GM21723 (cell line): Measurements from ENCODE around the gene PC.

ENCODE experiments used
- ATAC-seq: cut with Tn5 transposase; IDR thresholded peaks from one replicate; pipeline ENCODE4 v1.9.1; 2021; ENCODE audit warnings: mild to moderate bottlenecking, moderate library complexity; ENCODE audit not compliant: unreplicated experiment

Gene PC

DNA sequence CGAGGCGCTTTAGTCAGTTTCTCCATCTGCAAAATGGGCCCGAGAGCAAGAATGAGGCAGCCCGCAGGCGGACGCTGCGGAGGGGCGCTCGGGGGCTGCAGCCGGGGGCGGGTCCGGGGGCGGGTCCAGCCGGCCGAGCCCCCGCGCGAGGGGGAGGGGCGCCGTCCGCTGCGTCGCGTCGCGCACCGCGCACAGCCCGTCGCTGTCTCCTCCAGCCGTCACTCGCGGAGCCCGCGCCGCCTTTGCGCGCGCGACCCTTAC is 282 bp downstream of the PC start:
- ATAC-seq = no peak

DNA sequence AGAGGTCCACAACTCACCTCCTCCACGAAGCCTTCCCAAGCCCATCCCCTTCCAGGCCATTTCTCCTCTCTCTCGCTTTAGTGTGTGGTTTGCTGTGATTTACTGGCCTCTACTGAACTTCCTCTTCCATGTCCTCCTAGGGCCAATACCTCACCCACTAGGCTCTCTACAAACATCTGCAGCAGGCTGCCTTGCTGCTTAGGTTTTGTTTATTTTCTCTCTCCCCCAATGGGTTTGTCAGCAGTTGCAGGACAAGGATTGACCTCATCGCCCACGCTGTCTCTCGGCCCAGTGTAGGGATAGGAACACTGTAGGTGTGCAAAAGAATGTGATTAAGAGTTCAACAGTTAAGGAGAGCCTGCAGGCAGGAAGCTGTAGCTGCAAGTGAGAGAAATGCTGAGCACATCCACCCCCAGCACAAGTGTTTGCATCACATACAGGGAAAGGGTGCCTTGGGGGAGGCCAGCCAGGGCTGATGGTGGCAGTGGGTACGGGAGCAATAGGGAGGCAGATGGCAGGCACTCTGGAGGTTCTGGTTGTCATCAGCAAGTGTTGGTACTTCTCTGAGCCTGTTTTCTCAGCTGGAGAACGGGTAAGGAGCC is 1.4 kb downstream of the PC start:
- no peak for ATAC-seq

DNA sequence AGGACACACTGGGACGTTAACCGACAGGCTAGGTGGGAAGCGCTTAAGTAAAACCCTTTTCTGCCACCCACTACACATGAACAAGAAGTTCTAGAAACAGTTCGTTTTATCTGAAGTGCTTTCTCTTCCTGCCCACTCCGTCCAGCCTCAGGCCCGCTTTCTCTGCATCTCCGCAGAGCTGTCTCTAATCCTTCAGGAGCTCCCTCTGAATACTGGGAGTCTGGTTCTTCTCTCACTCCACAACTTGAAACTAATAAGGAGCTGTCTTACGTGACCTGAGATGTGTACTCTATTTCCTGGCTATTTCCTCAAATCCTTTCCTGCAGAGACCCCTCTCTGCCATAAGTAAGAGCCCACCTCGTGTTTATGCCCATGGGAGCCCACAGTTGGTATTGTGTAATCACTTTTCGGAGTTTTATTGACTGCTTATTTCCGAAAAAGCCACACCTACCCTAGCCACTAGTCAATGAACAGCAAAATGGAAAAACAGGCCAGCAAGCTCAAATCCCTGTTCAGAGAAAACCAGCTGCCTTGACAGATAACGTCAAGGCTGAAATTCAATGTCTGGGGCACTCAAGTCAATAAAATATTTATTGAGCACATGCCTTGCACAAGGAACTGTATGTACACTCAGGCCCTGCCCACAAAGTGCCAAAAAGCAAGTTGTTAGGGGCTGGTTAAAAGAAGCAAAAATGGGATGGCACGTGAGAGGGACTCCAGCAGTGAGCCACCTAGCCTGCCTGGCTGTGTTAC is 4.9 kb downstream of the PC start:
- no peak for ATAC-seq

DNA sequence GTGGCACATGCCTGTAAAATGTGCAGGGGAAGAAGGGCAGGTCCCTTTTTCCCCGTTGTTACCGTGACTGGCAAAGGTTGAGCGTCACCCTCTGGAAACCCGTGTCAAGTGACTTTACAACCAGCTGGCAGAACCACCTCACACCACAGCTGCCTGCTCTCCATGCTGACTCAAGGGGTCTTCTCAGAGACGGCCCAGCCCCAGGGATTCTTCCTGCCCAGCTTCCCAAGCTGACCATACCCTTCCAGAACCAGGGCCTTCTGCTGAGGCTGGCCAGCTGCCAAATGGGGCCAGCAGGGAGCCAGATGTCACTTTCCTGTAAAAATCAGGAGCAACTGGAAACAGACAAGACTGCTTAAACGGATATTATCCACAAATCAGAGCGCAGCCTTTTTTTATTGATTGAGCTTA is 6.3 kb downstream of the PC start:
- no peak for ATAC-seq

DNA sequence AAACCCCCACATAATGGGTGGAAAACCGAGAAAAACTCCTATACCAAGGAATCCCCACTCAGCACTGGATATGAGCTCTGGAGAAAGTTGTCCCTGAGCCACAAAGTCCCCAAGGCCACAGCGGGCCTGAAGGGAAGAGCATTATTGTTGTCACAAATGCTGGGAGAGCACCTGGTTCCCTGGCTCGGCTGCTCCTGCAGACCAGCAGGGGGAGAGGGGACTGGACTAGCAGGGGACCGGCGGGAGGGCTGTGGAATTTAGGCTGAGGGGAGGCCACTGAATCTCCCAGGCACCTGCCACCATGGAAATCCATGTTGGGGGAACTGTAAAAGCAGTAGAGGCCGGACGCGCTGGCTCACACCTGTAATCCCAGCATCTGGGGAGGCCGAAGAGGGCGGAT is 7.0 kb downstream of the PC start:
- ATAC-seq = no peak

DNA sequence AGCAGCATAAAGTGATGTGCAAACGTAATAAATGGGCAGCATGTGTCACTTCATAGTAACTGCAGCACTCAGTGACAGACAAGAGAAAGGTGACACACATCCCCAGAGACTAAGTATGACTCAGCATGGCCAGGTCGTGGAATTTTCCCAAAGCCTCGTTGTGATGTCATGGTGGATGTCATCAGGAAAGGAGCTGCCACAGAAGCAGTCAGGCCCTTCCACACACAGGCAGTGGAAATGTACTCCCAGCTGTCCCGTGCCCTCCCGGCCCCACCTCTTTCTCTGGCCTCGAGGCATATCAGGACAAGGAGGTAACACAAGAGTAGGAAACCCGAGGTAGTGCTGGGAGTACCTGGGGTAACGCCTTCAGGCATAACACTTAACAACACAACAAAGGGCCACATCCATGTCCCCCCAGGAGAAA is 8.1 kb downstream of the PC start:
- no peak for ATAC-seq

DNA sequence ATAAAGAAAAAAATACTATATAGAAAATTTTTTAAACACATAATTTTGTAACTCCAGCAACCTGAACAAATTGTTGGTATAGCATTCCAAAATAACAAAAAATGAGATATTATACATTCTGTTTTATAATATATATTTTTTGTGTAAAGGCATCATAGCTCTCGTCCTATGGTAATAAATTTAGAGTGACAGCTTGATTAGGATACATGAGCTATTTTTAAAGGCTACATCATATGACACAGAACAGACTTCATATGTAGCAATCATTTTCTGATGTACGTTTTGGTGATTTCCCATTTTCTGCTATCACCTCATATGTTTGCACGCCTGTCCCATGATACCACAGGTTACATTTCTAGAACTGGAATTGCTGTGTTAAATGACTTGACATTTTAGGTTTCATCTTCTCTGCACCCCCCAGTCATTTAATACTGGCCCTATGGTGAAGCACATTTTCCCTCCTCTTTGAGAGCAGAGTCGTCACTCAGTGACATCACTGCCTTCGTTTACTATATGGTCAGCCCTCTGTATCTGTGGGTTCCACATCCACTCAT is 19.5 kb downstream of the PC start:
- ATAC-seq = no peak

DNA sequence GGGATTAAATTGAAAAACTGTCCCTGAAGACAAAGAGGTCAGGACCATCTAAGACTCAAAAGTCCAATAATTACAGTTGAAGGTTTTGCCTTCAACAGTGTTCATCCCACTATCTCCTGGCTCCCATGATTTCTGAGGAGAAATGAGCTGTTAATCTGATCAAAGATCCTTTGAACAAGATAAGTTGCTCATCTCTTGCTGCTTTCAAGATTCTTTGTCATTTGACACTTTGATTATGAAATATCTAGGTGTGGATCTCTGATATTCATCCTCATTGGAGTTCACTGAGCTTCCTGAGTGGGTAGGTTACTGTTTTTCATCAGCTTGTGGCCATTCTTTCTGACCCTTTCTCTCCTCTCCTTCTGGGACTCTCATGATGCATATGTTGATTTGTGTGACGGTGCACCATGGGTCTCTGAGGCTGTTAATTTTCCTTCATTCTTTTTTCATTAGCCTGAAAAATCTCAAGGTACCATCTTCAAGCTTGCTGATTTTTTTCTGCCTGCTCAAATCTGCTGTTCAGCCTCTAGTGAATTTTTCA is 20.9 kb downstream of the PC start:
- no peak for ATAC-seq

DNA sequence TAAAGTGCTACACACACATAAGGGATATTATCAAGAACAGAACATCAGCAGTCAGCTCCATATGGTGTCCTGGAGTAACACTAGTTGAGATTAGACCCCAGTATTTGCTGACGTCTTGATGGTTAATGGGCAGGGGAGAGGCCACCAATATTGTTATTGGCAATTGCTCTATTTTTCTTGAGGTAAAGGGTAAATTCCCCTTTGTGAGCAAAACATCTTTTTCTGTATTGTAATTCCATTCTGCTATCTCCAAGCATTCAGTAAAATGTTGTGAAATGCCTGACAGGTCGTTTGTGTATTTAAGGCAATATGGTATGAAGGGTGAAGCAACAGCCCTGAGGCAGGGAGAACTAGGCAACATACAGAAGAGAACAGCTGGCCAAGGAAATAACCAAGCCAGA is 21.9 kb downstream of the PC start:
- no peak for ATAC-seq

DNA sequence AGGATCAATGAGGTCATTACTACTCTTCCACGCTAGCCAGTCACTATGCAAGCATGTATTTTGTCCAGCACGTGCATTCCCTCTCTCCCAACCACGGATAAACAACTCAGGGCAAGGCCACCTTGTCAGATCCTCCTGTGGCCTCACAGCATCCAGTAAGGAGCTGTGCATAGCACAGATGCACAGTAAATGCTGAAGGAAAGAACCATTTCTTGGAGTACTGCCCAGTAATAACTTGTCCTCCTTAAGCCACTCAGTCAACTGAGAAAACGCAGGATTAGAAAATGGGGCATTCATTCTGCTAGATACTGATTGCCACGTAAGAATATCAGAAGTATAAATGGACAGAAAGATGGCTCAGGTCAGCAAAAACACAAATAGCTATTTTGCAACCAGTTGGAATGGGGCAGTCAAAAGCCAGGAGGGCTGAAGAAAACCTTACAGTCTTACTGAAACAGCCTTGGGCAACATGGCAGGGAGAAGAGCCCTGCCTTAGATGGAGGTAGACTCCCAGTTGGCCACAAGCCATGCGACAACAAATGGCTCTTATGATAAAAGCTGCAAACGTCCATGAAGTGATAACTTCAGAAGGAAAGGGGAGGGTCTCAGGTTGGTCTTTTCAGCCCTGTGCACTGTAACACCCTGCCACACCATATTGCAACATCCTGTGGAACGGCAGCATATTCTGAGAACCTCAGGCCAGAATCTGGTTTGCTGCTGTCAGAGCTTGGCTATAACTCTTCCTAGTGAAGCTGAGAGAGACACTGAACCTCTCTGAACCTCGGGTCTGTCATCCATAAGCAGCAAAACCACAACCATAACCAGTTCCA is 23.0 kb downstream of the PC start:
- ATAC-seq = no peak

DNA sequence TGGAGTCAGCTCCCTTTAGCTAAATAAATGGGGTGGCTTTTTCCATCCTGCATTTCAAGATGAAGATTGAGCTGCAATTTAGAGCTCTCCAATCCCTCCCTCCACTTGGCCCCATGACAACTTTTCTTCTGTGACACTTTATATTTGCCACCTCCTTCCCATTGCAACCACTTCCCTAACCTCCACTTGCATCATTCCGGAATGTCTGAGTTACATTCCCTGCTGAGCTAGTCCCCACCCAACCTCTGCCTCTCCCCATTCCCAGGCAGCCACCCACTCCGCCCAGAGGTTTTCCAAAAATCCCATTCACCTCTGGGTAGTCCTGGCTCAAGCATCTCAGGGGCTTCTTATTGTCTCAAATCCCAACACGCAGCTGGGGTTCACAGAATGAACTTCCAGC is 24.7 kb downstream of the PC start:
- no peak for ATAC-seq

DNA sequence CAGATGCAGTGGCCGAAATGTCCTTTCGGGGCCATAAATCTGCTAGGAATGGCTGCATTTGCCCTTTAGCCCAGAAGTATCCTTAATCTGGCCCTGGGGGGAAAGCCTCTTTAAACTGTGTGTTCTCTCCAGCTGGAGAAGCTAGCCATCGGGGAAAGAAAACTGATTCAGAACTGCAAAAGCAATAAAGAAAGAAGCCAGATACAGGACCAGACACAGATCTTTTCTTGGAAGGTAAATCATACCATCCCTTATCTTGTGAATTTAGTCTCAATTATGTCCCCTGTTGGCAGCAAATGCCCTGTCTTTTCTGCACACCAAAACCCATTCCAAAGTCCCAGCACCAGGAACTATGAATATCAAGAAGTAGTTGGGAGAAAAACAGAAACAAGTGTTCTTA is 25.6 kb downstream of the PC start:
- ATAC-seq = no peak

DNA sequence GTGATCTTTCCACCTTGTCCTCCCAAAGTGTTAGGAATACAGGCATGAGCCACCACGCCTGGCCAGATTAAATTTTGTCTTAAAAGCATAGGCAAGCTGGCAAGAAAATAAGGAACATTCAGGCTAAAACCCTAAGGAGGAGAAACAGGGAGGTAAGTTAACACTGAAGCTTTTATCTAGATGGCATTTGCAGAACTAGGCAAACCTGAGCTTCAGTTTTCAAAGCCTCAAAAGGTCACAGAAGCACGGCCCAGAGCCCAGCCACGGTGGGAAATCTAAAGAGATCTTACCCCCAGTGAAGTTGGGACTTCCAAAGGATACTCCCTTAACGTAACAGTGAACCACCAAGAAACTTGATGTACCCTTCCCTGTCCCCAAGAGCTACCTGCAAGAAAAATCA is 28.4 kb downstream of the PC start:
- ATAC-seq = no peak

DNA sequence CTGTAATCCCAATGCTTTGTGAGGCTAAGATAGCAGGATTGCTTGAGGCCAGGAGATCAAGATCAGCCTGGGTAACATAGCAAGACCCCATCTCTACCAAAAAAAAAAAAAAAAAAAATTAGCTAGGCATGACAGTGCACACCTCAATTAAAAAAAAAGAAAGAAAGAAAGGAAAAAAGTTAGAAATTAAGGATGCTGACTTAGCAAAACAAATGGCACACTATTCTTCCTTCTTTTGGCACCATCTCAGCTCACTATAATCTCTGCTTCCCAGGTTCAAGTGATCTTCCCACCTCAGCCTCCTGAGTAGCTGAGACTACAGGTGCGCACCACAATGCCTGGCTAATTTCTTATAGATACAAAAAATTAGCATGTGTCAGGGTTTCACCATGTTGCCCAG is 33.9 kb downstream of the PC start:
- no peak for ATAC-seq

DNA sequence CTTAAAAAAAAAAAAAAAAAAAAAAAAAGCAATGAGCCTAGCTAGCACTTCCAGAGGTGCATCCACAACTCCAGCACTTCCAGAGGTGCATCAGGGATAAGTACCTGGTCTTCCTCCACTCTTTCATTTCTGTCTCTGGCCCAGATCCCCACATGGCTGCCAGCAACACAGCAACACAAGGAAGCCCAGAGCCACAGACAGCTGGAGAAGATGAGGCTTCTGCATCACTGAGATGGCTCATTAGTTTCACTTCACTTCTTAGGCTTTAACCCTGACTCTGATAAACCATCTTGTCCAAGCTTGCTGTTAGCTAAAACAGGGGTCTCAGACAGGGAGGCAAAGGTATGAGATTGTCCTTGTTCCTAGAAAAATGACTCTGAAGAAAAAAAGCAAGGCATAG is 35.6 kb downstream of the PC start:
- ATAC-seq = no peak

DNA sequence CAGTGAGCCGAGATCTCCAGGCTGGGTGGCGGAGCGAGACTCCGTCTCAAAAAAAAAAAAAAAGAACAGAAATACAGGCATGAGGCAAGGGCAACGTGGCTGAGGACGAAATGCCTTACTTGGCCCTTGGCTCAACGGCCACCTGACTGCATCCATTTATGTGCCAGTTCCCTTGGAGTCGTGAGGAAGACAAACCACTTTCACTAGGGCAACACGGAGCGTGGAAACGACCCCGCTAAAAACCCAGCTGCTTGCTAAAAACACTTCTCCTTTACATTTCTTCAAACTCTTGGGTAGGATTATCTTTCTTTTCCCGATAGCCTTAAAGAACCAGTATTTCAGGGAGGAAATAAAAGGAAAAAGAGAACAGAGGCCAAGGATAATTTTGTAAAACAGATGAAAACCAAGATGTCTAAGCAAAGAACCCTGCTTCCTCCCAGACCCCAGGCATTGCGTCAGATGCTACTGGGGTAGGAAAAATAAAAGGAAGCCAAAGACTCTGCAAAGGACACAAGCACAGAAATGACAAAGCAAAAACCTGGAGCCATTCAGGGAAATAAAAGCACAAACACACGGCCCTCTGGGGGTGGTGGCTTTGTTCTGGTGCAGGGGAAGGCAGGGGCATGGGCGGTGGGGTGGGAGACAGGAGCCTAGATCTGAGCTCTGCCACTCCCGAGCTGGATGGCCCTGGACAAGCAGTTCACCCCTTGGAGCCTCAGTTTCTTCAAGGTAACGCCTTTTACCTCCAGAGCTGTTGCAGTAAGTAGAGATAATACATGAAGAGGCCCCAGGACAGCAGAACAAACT is 37.0 kb downstream of the PC start:
- ATAC-seq = no peak

DNA sequence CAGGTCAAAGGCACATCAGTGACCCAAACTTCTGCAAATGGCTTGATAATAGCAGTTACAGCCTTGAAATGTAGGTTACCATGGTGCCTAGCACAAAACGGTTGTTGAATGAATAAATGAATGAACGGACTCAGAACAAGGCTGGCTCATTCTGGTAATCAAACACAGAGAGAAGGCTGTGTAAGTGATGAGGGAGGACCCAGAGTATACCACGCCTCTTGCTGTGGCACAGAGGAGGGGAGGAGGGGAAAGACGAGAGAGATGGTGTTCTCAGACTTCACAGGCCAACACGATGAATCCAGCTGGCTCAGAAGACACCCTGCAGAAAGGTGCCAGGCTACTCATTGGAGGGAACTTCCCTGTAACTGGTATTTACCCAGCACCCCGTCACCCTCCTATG is 38.3 kb downstream of the PC start:
- no peak for ATAC-seq

DNA sequence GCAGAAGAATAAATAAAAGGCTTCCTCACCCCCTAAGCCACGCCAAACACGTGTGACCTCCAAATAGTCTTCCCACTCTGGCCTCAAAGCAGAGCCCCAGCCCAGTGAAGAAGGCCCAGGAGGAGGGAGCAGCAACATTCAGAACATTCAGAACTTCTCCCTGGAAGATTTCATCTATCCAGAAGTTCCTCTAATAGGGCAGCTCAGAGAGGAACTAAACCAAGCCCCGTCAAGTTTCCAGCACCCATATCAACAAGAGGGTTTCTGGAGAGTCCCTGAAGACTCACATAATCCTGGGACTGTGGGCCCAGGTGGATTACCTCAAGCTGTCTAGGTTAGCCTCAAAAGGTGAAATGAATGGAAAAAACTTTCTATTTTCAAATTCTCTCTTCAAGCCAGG is 39.4 kb downstream of the PC start:
- no peak for ATAC-seq

DNA sequence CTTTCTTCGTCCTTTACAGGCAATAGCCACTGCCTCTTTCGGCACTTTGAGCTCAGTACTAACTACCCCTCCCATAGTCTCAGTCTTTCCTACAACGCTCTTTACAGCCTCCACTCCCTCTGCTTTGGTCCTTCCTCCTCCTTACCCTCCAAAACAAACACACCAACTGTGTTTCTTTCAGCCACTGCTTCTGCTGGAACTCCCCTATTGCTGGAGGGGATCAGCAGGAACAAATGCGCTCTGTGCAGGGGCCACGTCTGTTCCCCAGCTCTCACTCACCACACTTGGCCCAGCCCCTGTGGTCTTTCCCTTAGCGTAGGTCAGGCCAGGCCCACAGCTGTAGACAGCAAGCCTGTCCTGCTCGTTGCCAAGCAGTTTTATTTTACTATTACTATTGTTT is 42.3 kb downstream of the PC start:
- ATAC-seq = no peak

DNA sequence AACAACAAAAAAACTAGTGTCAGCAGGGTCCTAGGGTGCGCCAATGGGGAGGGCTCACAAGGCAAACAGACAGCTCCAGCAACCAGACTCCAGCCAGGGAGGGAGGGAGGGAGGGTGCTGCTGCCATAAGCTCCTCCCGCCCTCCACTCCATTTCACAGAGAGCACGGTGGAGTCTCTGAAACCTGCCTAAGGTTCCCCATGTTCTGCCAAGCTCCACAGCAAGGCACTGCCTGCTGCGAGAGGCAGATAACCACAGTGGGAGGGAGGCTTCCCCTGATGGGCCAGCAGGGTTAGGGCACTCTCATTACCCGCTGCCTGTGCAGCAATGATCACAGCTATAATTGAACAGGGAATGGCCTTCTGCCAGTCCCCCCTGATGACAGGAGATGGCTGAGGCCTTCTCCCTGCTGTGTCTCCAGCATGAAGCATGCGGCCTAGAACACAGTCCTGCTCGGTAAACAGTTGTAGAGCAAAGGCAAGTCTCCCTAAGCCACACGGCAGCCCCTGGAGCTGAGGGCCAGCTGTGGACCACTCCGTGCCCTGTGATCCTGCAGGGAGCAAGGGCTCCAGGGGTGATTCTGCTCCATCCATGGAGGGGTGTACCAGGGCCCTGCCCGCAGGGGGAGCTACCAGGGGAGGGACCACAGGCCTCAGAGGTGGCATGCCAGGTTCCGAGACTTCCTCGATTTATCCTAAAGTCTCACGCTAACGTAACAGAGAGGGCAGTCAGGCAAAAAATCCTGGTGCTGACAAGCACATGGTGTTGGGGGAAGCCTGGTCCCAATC is 42.9 kb downstream of the PC start:
- ATAC-seq = no peak
